Left ventricle myocardium superior (tissue), 1 donor: ENCODE measurements around the gene ZNF436. TPM values are rescaled to one million over a fixed set of nuclear protein-coding genes. Genes with fewer than 3 reads are reported as not detected.

ENCODE experiments used
- ATAC-seq: fragments of 200-7000 bp; cut with Tn5 transposase; one replicate; pipeline ENCODE4 v1.9.1; 2020; ENCODE audit warnings: mild to moderate bottlenecking, moderate library complexity
- DNase-seq: peaks from one replicate; pipeline ENCODE4 v3.0.0-alpha.2; 2020
- intact Hi-C: fragments of 100-400 bp; cut with micrococcal nuclease; formaldehyde crosslinking; loops from one replicate; pipeline ENCODE4 v1.11.0; 2022
- long read RNA-seq: library from polyadenylated mRNA; unstranded; transcript quantifications from one replicate; pipeline ENCODE4 v2.0.0, GENCODE V29; 2021
- total RNA-seq: library from RNA; stranded (reverse); fragmentation: NEBNext Ultra II Directional; extraction: Animal tissue kit (Norgen Biotek cat#: 25700); gene quantifications from one replicate; pipeline ENCODE4 v1.2.1, GENCODE V29; 2021
- donor health status: DM: no; HTN: yes; CAD: no; lungs with severe emphysema.

The ZNF436 gene
- 12.4 TPM for total RNA-seq
- long read RNA-seq, full-length matches to known transcripts: 9 of 12 reads
- long read RNA-seq, partial matches to known transcripts: 0 of 12 reads
- long read RNA-seq, other reads (novel, unspliced or antisense): 3 of 12 reads

GRCh38 chr1:23369335-23370013 is at the start of gene ZNF436:
Gene ZNF436, minus strand, starts transcription at chr1:23369836. Its CDS starts 1,831 bp downstream, at chr1:23368005.
- peak; percentile 55 for ATAC-seq

DNA sequence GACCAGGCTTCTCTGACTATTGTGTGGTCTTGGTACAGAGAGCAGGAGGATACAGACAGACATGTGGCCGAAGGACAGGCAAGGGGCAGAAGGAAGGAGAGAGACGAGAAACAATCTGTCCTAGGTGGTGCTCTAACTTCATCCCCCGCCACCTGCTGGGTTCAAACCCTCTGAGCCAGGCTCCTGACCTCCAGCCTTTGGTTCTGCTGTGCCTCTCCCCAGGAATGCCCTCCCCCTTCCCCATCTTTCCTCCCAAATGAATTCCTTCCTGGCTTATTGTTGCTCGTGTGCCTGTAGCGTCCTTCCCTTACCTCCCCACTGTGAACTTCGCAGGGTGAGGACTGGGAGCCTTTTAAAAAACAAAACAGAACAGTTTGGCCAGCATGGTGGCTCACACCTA is 49.5 kb upstream of the ZNF436 start:
- intact Hi-C loops: no loop called here
- ATAC-seq (no peak), DNase-seq (no peak)

More at GRCh38 chr1:23369335-23370013, at the start of gene ZNF436:
- peak; percentile 90 for DNase-seq
- intact Hi-C loops: no loop called here

- peak; percentile 74 for DNase-seq
- intact Hi-C loops: no loop called here
- peak; percentile 57 for ATAC-seq
These were observed 47.9 kb upstream of the ZNF436 start for GRCh38 chr1:23417570-23417969.

DNA sequence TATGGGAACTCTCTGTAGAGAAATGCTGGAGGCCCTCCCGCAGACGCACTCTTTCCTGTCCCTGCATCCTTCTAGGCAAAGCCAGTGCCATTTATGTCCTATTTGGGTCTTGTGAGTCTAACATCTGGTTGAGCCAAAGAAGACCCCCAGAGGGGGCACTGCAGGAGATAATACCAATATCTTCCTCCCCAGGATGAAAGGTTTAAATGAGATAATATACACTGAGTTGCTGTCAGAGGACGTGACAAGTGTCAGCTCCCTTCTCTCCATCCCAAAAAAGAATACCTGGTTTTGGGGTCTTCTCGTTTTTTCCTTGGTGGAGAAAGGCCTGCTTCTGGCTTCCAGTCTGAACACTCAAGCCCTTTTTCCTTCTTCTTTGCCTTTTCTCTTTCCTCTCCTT is 47.3 kb upstream of the ZNF436 start:
- no peak for ATAC-seq
- no peak for DNase-seq
- intact Hi-C loops: no loop called here

GRCh38 chr1:23408797-23409290 is 39.2 kb upstream of the ZNF436 start:
- DNase-seq: no peak
- intact Hi-C loops: loop anchor here (10.0 kb wide), 1 partner anchor 64 kb away; the partner anchor contains the start of gene HNRNPR
- no peak for ATAC-seq

DNA sequence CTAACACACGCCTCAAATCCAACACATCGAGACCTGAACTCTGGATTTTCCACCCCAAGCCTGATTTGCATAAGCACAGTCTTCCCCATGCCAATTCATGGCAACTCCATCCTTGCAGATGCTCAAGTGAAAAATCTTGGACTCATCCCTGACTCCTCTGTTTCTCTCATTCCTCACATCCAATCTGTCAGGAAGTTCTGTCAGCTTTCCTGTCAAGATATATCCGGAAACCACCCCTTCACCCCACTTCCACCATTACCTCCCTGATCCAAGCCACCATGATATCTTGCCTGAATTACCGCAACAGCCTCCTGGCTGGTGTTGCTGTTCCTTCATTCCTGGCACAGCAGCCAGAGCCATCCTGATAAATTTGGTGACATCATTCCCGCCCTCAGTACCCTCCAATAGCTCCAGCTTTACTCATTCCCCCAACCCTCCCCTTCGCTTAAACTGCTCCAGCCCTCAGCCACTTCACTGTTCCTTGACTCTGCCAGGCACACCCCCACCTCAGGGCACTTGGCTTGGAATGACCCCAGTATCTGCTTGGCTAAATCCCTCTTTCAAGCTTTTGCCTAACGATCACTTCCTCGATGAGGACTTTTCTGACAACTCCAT is 37.5 kb upstream of the ZNF436 start:
- ATAC-seq: peak; percentile 77
- DNase-seq: no peak
- intact Hi-C loops: loop anchor here (10.0 kb wide), 1 partner anchor 62 kb away; the partner anchor contains the start of gene HNRNPR

DNA sequence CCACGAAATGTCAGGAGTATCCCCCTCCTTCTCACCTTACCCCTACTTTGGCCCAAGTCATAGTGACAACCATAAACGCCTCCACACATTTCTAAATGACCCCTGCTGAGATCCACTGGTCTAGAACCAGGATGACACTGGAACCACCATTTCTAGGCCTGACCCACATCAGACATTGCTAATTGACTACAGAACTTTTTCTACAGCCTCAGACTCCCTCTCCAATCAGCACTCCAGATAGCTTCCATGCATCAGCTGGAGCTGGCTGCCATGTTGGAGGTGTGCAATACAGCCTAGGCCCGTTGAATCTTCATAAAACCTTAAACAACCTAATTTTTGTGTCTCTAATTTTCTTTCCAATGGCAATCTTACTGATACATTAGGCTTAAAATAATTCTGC is 36.3 kb upstream of the ZNF436 start:
- ATAC-seq: no peak
- DNase-seq: no peak
- intact Hi-C loops: loop anchor here (10.0 kb wide), 1 partner anchor 61 kb away; the partner anchor contains the start of gene HNRNPR

DNA sequence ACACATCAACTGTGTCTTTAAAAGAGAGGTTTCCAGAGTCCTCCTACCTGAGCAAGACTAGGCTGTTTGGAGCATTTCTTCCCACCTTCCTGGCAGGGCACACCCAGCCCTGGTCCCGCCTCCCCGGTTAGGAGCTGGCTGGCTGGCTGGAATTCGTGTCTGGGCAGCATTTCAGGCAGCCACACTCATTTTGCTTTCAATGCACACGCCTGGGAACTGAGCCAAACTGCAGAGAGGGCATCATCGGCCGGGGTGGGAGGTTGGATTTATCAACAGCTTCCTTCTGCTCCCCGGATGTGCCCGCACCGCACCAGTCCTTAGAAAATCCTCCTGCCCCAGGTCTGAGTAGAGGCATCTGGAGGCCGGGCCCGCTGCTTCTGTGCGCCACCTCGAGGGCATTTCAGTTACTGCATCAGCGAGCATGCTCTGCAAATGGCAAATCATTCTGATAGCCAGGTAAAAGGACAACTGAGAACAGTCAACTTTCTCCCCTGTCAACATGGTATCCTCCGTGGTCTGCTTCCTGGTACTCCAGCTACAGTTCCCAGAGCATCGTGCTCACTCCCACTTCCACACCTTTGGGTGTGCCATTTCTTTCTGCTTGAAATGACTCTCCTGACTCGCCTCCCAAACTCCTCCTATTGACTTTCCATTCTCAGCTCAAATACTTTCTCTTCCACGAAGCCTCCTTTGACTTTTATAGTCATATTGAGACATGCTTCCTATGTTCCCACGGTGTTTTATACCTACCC is 34.3 kb upstream of the ZNF436 start:
- intact Hi-C loops: loop anchor here (10.0 kb wide), 1 partner anchor 59 kb away; the partner anchor contains the start of gene HNRNPR
- peak; percentile 91 for DNase-seq
- peak; percentile 87 for ATAC-seq

DNA sequence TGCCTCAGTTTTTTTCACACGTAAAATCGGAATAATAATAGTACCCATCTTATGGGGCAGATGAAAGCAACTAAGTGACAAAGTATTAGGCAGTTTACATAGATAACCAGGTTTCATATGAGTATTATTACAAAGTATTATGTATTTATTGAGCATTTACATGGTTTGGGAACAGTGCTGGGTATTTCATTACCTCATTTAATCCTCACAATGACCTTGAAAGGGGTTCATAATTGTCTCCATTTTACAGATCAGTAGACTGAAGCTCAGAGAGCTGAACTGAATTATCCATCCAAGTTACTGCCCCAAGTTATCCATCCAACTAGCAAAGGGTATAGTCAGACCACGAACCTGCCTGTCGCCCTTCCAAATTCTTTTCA is 33.7 kb upstream of the ZNF436 start:
- no peak for DNase-seq
- ATAC-seq: no peak
- intact Hi-C loops: loop anchor here (10.0 kb wide), 1 partner anchor 59 kb away; the partner anchor contains the start of gene HNRNPR

DNA sequence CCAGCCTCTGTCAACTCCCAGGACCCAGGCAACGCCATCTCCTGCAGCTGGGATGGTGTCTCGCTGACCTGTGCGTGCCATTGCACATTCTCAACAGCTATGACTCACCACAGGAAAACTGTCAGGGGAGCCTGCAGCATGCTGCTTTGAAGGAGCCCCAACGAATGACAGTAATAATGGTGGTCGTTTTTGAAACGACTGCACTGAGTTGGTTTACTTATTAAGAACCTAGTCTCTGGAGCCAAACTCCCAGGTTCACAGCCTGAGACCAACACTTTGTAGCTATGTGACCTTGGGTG is 33.4 kb upstream of the ZNF436 start:
- ATAC-seq: peak; percentile 6
- DNase-seq: no peak
- intact Hi-C loops: loop anchor here (10.0 kb wide), 1 partner anchor 58 kb away; the partner anchor contains the start of gene HNRNPR

- intact Hi-C loops: loop anchor here (10.0 kb wide), 1 partner anchor 58 kb away; the partner anchor contains the start of gene HNRNPR
- ATAC-seq: no peak
- DNase-seq: peak; percentile 35
These were observed 32.8 kb upstream of the ZNF436 start for GRCh38 chr1:23402286-23403037.

GRCh38 chr1:23401313-23401712 is 31.7 kb upstream of the ZNF436 start:
- intact Hi-C loops: loop anchor here (10.0 kb wide), 1 partner anchor 57 kb away; the partner anchor contains the start of gene HNRNPR
- DNase-seq (no peak), ATAC-seq (no peak)

GRCh38 chr1:23400324-23401114 is 30.9 kb upstream of the ZNF436 start:
- ATAC-seq (peak; percentile 33), DNase-seq (peak; percentile 59)
- intact Hi-C loops: loop anchor here (10.0 kb wide), 1 partner anchor 56 kb away; the partner anchor contains the start of gene HNRNPR

DNA sequence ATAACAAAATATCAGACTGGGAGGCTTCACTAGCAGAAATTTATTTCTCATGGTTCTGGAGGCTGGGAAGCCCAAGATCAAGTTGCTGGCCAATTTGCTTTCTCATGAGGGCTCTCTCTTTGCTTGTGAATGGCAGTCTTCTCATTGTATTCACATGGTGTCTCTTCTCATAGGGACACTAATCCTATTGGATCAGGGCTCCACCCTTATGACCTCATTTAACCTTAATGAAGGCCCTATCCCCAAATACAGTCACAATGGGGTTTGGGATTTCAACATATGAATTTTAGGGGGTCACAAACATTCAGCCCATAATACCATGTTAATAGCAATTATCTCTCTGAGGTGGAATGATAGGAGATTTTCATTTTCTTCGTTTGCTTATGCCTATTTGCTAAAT is 29.6 kb upstream of the ZNF436 start:
- DNase-seq (no peak), ATAC-seq (no peak)
- intact Hi-C loops: no loop called here

DNA sequence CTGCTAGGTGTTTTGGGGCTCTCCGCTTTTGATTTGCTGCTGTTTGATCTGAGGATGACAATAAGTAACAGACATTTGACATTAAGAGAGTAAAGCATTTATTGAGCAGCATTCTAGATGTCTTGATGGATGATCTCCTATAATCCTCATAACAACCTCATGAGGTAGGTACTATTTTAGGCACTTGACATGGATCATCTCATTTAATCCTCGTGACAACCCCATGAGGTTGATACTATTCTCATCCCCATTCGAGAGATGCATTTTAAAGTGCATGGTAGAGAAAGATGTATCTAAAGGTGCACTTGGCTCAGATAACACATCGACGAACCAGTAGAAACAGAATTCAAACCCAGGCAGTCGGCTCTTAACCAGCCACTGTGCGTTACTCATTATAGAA is 28.3 kb upstream of the ZNF436 start:
- DNase-seq (no peak), ATAC-seq (no peak)
- intact Hi-C loops: no loop called here

DNA sequence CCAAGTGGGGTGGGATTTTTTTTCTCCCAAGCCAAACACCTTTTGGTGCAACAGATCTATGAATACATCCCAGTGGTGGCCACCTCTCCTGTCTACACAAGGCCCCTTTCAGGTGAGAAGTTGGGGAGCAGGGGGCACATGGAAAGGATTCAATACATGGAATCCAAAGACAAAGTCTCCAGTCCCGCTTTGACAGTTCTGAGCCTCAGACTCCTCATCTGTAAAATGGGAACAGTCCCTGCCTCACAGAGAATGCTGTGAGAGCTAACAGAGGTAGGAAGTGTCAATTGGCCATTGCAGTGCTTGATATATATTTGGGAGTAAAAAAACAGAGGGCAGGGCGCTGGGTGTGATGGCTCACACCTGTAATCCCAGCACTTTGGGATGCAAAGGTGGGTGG is 26.7 kb upstream of the ZNF436 start:
- intact Hi-C loops: no loop called here
- no peak for DNase-seq
- ATAC-seq: no peak

- no peak for ATAC-seq
- no peak for DNase-seq
- intact Hi-C loops: no loop called here
These were observed 26.2 kb upstream of the ZNF436 start for GRCh38 chr1:23395849-23396248.

DNA sequence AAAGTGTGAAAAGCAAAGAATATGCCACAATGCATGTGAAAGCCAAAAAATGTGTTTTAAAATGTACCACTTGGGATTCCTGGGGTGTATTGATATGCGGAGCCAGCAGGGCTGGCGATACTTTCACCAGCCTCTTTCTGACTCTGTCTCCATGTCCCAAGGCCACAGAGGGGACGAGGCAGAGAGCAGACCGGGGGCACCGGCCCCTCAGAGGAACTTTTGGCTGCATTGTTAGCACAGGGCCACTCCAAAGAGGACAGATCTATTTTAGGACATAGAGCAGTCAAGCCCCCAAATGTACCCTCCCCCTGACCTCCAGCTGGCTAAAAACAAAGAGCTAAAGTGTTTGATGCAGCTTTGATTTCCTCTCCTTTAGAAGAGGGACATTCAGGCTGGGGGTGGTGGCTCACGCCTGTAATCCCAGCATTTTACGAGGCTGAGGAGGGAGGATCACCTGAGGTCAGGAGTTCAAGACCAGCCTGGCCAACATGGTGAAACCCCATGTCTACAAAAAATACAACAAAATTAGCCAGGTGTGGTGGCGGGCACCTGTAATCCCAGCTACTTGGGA is 25.6 kb upstream of the ZNF436 start:
- intact Hi-C loops: no loop called here
- DNase-seq (peak; percentile 42), ATAC-seq (peak; percentile 12)
